Epithelial cell of proximal tubule (primary cell): ENCODE measurements around the gene NCK2. TPM values are rescaled to one million over a fixed set of nuclear protein-coding genes. Genes with fewer than 3 reads are reported as not detected.

ENCODE experiments used
- DNase-seq: peaks from one replicate; pipeline ENCODE4 v3.0.0-alpha.2; 2011; ENCODE audit warnings: low read depth
- H3K4me3 ChIP-seq: 2 replicates; pipeline ENCODE4 v1.5.1; 2011; ENCODE audit warnings: low read depth, mild to moderate bottlenecking, low read length
- total RNA-seq: library from RNA; depleted of rRNA; stranded (reverse); fragments of >200 nt; gene quantifications from 2 replicates; pipeline ENCODE4 v1.2.3, GENCODE V29; 2015
- TF ChIP-seq, protein P1 (sequence below): conservative IDR thresholded peaks from 2 replicates; pipeline ENCODE4 v1.5.1; 2012; ENCODE audit warnings: low read depth, mild to moderate bottlenecking, low read length

NCK2 gene
- total RNA-seq, 1 donor from 2014 or later, result 53.0 TPM

DNA sequence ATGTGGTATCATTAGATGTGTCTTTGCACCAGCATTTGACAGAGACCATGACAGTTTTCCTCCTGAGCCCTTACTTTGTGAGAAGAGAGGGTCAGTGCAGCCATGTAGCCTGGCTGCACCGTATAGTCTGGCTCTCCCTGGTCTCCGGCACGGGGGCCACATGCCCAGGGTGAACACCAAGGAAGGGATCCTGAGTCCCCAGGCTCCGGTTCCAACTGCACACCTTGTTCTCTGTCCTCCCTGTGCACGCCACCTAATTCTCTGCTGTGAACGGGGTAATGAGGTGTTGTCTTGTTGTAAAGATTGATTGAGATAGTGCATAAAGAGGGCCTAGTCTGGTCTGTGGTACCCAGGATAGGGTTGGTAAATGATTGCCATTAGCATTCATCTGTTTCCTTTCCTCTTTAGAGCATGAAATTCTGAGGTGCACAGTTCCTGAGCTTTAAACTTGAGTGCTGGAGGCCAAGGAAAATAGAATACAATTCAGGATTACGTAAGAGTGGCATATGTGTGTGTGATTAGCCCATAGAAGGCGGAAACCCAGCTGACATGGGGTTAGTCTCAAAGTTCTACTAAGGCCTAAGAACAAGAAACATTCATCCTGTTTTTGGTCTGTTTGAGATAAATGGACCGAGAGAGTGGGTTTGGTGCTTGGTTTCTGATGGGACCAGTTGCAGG is 55.5 kb downstream of the NCK2 start:
- H3K4me3 ChIP-seq, result no peak overlapping the region
- TF ChIP-seq, protein P1, sequence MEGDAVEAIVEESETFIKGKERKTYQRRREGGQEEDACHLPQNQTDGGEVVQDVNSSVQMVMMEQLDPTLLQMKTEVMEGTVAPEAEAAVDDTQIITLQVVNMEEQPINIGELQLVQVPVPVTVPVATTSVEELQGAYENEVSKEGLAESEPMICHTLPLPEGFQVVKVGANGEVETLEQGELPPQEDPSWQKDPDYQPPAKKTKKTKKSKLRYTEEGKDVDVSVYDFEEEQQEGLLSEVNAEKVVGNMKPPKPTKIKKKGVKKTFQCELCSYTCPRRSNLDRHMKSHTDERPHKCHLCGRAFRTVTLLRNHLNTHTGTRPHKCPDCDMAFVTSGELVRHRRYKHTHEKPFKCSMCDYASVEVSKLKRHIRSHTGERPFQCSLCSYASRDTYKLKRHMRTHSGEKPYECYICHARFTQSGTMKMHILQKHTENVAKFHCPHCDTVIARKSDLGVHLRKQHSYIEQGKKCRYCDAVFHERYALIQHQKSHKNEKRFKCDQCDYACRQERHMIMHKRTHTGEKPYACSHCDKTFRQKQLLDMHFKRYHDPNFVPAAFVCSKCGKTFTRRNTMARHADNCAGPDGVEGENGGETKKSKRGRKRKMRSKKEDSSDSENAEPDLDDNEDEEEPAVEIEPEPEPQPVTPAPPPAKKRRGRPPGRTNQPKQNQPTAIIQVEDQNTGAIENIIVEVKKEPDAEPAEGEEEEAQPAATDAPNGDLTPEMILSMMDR, result no peak
- DNase-seq, result no peak

DNA sequence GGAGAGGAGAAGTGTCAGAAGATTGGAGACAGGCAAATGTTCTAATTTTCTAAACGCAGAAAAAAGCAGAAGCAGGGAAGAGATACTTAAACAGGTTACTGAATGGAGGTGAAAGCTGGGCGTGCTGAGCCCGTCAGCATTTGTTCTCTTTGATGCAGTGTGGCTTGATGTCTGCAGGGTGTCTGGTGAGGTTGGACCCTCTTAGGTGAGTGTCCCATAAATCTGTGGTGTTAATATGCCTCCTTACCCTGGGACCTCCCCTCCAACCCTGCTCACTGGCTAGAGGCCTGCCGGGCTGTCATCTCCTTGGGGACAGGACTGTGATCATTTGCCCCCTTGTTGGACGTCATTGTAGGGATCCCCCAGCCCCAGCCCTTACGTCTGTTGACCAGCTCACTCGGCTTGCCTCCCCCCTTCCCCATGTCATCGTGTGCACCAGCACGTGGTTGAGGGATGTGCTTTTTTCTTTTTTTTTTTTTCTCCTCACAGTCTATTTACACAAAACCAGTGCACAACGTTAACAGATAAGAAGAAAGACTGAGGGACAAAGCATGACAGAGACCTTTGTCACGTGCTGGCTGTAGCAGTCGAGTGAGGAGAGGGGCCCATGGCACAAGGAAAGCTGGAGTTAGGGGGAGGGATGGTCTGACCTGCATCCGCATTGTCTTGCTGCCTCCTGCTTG is 56.4 kb downstream of the NCK2 start:
- TF ChIP-seq, protein P1, result no peak
- no peak for DNase-seq

DNA sequence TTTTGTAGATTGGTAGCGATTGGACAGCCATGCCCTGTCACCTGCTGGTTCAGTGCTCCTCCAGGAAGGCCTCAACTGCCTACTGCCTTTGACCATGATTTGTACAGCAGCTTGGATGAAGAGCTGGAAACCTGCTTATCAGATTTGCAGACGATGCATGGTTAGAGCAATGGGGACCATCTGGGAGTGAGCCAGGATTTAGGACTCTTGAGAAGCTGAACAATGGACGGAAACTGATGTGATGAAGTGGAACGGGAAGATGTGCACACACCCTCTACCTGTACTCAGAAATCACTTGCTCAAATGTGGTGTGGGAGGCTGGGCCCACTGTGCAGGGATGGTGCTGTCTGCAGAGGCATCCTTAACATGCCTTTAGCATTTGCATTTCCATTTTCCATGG is 57.2 kb downstream of the NCK2 start:
- TF ChIP-seq, protein P1, result no peak
- DNase-seq, result no peak
- H3K4me3 ChIP-seq, result no peak overlapping the region

More for the DNA sequence above, 56.4 kb downstream of the NCK2 start:
- no peak overlapping the region for H3K4me3 ChIP-seq

DNA sequence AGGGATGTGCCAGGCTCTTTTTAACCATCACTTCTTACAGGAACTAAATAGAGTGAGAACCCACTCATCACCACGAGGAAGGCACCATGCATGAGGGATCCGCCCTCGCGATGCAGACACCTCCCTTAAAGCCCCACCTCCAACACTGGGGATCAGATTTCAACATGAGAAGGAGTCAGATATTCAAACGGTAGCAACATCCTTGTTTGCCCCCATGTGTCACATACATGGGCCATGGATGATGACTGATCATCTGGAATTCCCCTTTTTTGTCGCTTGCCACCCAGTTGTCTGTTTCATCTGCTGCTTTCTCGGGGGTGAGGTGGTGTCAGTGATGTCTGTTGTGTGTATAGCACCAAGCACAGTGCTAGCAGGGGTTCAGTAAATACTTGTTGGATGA is 57.9 kb downstream of the NCK2 start:
- no peak overlapping the region for H3K4me3 ChIP-seq
- no peak for DNase-seq
- TF ChIP-seq, protein P1, result no peak

DNA sequence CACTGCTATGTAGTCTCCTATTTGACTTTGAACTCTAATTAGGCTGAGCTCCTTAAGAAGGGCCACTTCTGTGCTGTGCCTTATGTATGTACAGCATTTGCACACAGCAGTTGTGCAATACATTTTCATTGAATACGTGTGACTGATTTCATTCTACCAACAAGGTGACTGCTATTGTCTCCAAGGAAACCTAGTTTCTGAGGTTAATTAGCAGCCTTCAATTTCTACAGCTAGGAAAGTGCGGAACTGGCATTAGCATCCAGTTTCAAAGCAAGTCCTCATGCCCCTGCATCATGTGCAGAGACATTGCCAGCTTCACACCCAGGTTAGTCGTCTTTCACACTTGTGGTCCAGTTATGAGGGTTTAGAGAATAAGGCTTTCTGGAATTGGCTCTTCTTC is 58.6 kb downstream of the NCK2 start:
- H3K4me3 ChIP-seq, result no peak overlapping the region
- DNase-seq, result no peak
- TF ChIP-seq, protein P1, result no peak

DNA sequence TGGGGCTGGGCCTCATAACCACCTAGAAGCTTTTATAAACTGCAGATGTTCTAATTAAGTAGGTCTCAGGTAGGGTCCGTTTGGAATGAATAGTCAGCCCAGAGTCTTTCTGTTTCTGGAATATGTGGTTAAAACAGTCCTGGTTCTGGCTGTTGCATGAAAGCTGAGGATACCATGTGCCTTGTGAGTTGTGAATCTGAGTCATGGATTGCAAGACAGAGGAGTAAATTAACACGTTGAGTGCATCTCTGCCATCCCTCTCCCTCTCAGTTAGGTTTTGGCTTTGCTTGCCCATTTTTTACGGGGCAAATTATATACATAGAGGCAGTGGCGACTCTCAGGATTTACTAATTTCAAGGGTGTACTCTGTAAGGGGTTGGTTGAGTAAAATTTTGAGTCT is 59.1 kb downstream of the NCK2 start:
- no peak for DNase-seq
- TF ChIP-seq, protein P1, result no peak
- no peak overlapping the region for H3K4me3 ChIP-seq

DNA sequence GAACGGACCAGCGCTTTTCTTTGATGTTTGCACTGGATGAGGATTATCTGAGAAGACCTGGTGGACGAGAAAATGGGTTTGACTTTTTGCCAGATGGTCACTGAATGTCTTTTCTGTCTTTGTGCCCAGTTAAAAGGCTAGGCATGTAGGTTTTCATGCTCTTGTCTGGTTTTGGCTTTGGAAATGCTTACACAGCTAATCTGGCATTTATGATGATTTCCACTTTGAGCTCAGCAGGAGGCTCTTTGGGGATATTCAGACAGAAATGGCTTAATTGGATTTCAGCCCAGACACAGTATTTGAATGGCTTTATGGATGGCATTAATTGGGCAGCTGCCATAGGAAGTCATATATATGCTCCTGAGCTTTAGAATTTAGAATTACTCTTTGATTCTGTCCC is 59.6 kb downstream of the NCK2 start:
- H3K4me3 ChIP-seq, result no peak overlapping the region
- no peak for DNase-seq
- TF ChIP-seq, protein P1, result no peak
